Activated CD4-positive, alpha-beta T cell treated with anti-CD3 and anti-CD28 coated beads for 36 hours (primary cell): ENCODE results near the gene IRF4. TPM values are rescaled to one million over a fixed set of nuclear protein-coding genes. Genes with fewer than 3 reads are reported as not detected.

ENCODE experiments used
- ATAC-seq: fragments of 200-7000 bp; cut with Tn5 transposase; one replicate; pipeline ENCODE4 v1.10.0; 2021; ENCODE audit warnings: mild to moderate bottlenecking, moderate library complexity
- CTCF ChIA-PET: fragments of 350-600 bp; sonication (Branson Sonifier 250); formaldehyde crosslinking; loops from one replicate; lab custom pipeline; 2021; ENCODE audit warnings: antibody characterized with exemption; lab: Charles Lee
- POLR2A ChIA-PET: fragments of 350-600 bp; sonication (Branson Sonifier 250); formaldehyde crosslinking; loops from one replicate; lab custom pipeline; 2021; ENCODE audit warnings: antibody characterized with exemption, inconsistent platforms; lab: Charles Lee
- DNase-seq: peaks from one replicate; pipeline ENCODE4 v3.0.0-alpha.2; 2020
- H3K27ac Mint-ChIP-seq: one replicate; pipeline ENCODE4 v1.8.0; 2021; ENCODE audit warnings: mixed read lengths
- H3K27me3 Mint-ChIP-seq: one replicate; pipeline ENCODE4 v1.8.0; 2021; ENCODE audit warnings: mixed read lengths
- H3K36me3 Mint-ChIP-seq: one replicate; pipeline ENCODE4 v1.8.0; 2021; ENCODE audit warnings: low read depth, mixed read lengths
- H3K4me1 Mint-ChIP-seq: one replicate; pipeline ENCODE4 v1.8.0; 2021; ENCODE audit warnings: mixed read lengths
- H3K4me3 Mint-ChIP-seq: one replicate; pipeline ENCODE4 v1.8.0; 2021; ENCODE audit warnings: mild to moderate bottlenecking, moderate library complexity, mixed read lengths
- H3K9me3 Mint-ChIP-seq: one replicate; pipeline ENCODE4 v1.8.0; 2021; ENCODE audit warnings: low read depth, mixed read lengths
- intact Hi-C, 2 experiments: fragments of 100-400 bp; cut with DNase I in 1 of 2; cut with micrococcal nuclease in 1 of 2; formaldehyde crosslinking; loops; one replicate each; pipeline versions ENCODE4 v1.14.2 to v1.15.1; 2022 to 2024; cut with DNase I, micrococcal nuclease
- total RNA-seq, 2 experiments: library from RNA; stranded (reverse); gene quantifications; one replicate each; pipeline ENCODE4 v1.2.3, GENCODE V29; 2021

Gene IRF4
- total RNA-seq, 2 experiments from 2014 or later = 601 to 617 TPM

DNA sequence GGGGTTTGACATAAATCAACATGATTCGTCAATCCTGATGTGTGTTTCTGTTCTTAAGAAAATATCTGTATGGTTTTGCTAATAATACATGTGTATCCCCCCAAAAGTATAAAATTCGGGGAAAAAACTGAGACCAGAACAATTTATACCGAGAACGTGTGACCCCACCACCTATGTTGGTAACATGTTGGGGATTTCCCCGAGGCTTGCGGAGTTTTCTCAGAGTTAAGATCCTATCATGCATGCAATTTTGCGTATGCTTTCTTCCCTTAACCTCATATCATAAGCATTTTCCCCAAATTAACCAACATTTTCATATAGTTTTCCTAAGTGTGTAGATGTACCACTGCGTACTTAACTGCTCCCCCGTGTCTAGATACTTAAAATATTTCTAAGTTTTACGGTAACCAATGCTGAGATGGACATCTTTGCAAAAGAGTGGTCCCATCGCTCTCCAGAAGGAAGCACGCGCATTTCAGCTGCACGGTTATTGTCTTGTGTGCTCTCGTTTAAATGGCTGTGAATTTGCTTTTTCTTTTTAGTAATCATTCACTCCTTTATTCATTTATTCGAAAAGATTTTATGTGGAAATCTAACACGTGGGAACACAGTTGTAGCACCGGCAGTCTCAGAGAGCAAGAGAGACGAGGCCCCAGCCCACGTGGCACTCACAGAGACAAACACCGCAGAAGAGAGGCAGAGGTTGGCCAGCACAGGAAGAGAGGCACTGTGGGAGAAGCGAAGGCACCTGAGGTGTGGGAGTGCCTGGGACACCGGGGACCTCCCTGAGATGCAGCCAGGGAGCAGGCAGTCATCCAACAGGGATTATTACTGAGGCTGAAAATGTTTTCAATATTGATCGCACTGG is 13.2 kb upstream of the IRF4 start:
- ChIA-PET CTCF (no interaction called here), POLR2A (interaction anchor here (0.6 kb wide), 1 partner anchor 212 kb away, joined by 7 read pairs; no protein-coding TSS in a partner anchor)
- DNase-seq (no peak), ATAC-seq (no peak)
- peaks cover 6% of the 10 kb centered on the region for H3K4me1 Mint-ChIP-seq
- peaks cover 32% of the 10 kb centered on the region for H3K27me3 Mint-ChIP-seq
- H3K36me3 Mint-ChIP-seq = no peaks in the 10 kb centered on the region
- H3K4me3 Mint-ChIP-seq = no peak overlapping the region
- H3K9me3 Mint-ChIP-seq = no peaks in the 10 kb centered on the region
- no peak overlapping the region for H3K27ac Mint-ChIP-seq
- intact Hi-C loops = no loop called here

DNA sequence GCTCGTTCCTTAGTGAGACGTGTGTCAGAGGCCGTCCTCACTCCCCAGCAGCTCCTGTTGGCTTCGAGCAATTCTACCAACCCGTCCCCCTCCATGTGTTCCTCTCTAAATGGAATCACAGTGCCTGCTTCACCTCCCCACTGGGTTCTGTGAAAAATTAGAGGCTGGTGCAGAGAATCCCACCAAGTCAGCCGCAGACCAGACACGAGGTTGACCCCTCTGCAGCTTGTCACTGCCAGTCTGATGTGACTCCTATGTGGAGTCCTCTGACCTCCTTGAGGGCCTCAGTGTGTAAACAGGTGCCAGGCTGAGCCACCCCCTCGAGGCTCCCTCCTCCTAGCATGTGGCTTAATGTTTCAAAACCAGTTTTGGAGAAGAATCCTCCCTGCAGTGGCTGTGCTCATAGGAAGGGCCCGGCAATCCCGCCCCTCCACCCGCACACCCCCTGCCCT is 12.6 kb upstream of the IRF4 start:
- Mint-ChIP-seq H3K9me3 (no peaks in the 10 kb centered on the region), H3K36me3 (no peaks in the 10 kb centered on the region), H3K27ac (no peak overlapping the region), H3K4me3 (no peak overlapping the region), H3K27me3 (peaks cover 30% of the 10 kb centered on the region), H3K4me1 (peaks cover 6% of the 10 kb centered on the region)
- intact Hi-C loops = no loop called here
- CTCF ChIA-PET = no interaction called here
- ATAC-seq (no peak), DNase-seq (no peak)
- POLR2A ChIA-PET = no interaction called here

- Mint-ChIP-seq H3K4me3 (no peak overlapping the region), H3K27me3 (peaks cover 28% of the 10 kb centered on the region), H3K36me3 (no peaks in the 10 kb centered on the region), H3K9me3 (no peaks in the 10 kb centered on the region), H3K4me1 (peaks cover 6% of the 10 kb centered on the region), H3K27ac (no peak overlapping the region)
- intact Hi-C loops = no loop called here
- ATAC-seq (no peak), DNase-seq (no peak)
- POLR2A ChIA-PET = no interaction called here
- CTCF ChIA-PET = interaction anchor here (0.6 to 0.7 kb wide), 2 partner anchors 215 to 251 kb away, joined by 3 to 4 read pairs; no protein-coding TSS in a partner anchor
Observed at GRCh38 chr6:379410-380181, 12.0 kb upstream of the IRF4 start.

- ChIA-PET CTCF (interaction anchor here (0.6 to 0.7 kb wide), 2 partner anchors 216 to 250 kb away, joined by 3 to 4 read pairs; no protein-coding TSS in a partner anchor), POLR2A (no interaction called here)
- ATAC-seq (no peak), DNase-seq (no peak)
- Mint-ChIP-seq H3K36me3 (no peaks in the 10 kb centered on the region), H3K9me3 (no peaks in the 10 kb centered on the region), H3K4me1 (peaks cover 6% of the 10 kb centered on the region), H3K4me3 (no peak overlapping the region), H3K27ac (no peak overlapping the region), H3K27me3 (peaks cover 25% of the 10 kb centered on the region)
- intact Hi-C loops = no loop called here
Observed at GRCh38 chr6:380234-381218, 11.0 kb upstream of the IRF4 start.

GRCh38 chr6:381742-382461 is 9.7 kb upstream of the IRF4 start:
- DNase-seq (no peak), ATAC-seq (no peak)
- no peak overlapping the region for H3K27ac Mint-ChIP-seq
- peaks cover 5% of the 10 kb centered on the region for H3K4me1 Mint-ChIP-seq
- H3K36me3 Mint-ChIP-seq = no peaks in the 10 kb centered on the region
- H3K4me3 Mint-ChIP-seq = no peak overlapping the region
- intact Hi-C loops = no loop called here
- CTCF ChIA-PET = interaction anchor here (0.6 kb wide), 1 partner anchor 41 kb away, joined by 3 read pairs; no protein-coding TSS in a partner anchor
- no peaks in the 10 kb centered on the region for H3K9me3 Mint-ChIP-seq
- POLR2A ChIA-PET = no interaction called here
- H3K27me3 Mint-ChIP-seq = peaks cover 22% of the 10 kb centered on the region

DNA sequence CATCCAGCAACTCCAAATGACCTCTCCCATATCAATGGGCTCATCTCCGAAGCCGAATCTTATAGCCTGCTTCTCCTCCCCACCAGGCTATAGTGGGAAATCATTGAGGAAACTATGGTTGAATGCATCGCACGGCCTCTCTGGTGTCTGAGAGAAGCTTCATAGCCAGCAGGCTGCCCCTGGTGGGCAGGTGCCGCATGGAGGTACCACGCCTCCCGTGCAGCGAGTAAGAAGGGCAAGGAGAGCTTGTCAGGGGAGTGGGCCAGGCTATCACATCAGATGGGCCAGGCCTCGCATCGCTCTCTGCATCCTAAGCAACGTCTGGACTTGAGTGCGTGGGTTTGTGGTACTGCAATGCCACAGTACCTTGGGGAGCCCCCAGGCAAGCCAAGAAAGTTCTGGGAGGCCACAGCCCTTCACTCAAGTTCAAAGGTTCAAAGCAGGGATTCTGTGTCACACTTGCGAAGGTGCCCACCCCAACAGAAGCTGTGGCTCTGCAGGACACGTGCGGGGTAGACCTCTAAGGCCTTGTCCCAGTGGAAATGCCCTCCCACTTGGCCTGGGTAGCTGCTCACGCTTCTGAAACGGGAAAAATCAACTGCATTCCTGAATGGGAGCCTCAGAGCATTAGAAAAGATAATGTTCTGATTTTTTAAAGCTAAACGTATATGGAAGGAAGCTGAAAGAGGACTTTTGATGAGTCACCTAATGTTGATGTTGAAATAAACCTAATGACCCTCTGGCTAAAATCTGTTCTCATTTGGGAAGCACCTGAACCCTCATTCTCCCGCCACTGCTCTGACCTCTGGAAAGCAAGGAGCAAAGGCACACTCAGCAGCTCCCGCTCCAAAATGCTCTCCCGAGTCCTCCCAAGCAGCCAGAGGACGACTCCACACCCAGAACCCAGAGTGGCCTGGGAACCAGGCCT is 8.4 kb upstream of the IRF4 start:
- Mint-ChIP-seq H3K9me3 (no peaks in the 10 kb centered on the region), H3K4me1 (peaks cover 2% of the 10 kb centered on the region), H3K36me3 (no peaks in the 10 kb centered on the region), H3K27ac (no peak overlapping the region), H3K4me3 (no peak overlapping the region), H3K27me3 (peaks cover 15% of the 10 kb centered on the region)
- ChIA-PET CTCF (interaction anchor here (0.6 kb wide), 1 partner anchor 90 kb away, joined by 3 read pairs; no protein-coding TSS in a partner anchor), POLR2A (no interaction called here)
- no peak for DNase-seq
- intact Hi-C loops = no loop called here
- no peak for ATAC-seq

GRCh38 chr6:383856-384255 is 7.7 kb upstream of the IRF4 start:
- Mint-ChIP-seq H3K4me3 (no peak overlapping the region), H3K27ac (no peak overlapping the region), H3K36me3 (no peaks in the 10 kb centered on the region), H3K4me1 (peaks cover 5% of the 10 kb centered on the region), H3K27me3 (peaks cover 17% of the 10 kb centered on the region), H3K9me3 (no peaks in the 10 kb centered on the region)
- ATAC-seq (no peak), DNase-seq (no peak)
- ChIA-PET CTCF (no interaction called here), POLR2A (no interaction called here)
- intact Hi-C loops = no loop called here

GRCh38 chr6:384898-385297 is 6.7 kb upstream of the IRF4 start:
- ATAC-seq = no peak
- intact Hi-C loops = loop anchor here in 1 of 2 experiments (5.0 kb wide), 1 partner anchor 1012 kb away; no protein-coding TSS in a partner anchor
- no peak overlapping the region for H3K4me3 Mint-ChIP-seq

DNA sequence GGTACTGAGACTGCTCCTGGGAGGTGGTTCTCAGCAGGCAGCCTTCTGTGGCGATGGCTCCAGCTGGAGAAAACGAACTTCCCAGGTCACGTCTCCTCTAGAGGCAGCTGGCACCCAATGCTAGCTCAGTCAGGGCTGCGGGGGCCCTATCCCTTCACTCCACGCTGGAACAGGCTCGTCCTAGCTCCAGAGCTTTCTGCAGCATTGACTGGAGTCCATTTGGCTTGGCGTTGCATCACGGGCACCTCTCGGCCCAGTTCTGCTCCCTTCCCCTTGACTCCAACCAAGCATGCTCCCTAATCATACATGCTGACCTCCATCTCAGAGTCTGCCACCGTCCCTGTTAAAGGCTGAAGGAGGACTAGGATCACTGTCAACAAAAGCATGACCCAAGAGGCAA is 5.9 kb upstream of the IRF4 start:
- Mint-ChIP-seq H3K9me3 (no peaks in the 10 kb centered on the region), H3K27ac (no peak overlapping the region), H3K4me3 (no peak overlapping the region), H3K4me1 (peaks cover 20% of the 10 kb centered on the region), H3K27me3 (peaks cover 12% of the 10 kb centered on the region), H3K36me3 (no peaks in the 10 kb centered on the region)
- CTCF ChIA-PET = interaction anchor here (0.7 to 1.3 kb wide), 4 partner anchors 13 to 196 kb away, joined by 3 read pairs; no protein-coding TSS in a partner anchor
- POLR2A ChIA-PET = no interaction called here
- ATAC-seq (no peak), DNase-seq (no peak)
- intact Hi-C loops = loop anchor here in 1 of 2 experiments (5.0 kb wide), 1 partner anchor 1012 kb away; no protein-coding TSS in a partner anchor

More at GRCh38 chr6:384898-385297, 6.7 kb upstream of the IRF4 start:
- POLR2A ChIA-PET = interaction anchor here (0.7 kb wide), 1 partner anchor 365 kb away, joined by 3 read pairs; no protein-coding TSS in a partner anchor
- no peak for DNase-seq
- H3K36me3 Mint-ChIP-seq = no peaks in the 10 kb centered on the region
- H3K4me1 Mint-ChIP-seq = peaks cover 13% of the 10 kb centered on the region
- H3K27me3 Mint-ChIP-seq = peaks cover 17% of the 10 kb centered on the region
- H3K9me3 Mint-ChIP-seq = no peaks in the 10 kb centered on the region
- CTCF ChIA-PET = interaction anchor here (0.5 to 1.3 kb wide), 4 partner anchors 13 to 270 kb away, joined by 3 read pairs; no protein-coding TSS in a partner anchor
- no peak overlapping the region for H3K27ac Mint-ChIP-seq
